Measurements from ENCODE around the gene RPN2.

Gene RPN2

DNA sequence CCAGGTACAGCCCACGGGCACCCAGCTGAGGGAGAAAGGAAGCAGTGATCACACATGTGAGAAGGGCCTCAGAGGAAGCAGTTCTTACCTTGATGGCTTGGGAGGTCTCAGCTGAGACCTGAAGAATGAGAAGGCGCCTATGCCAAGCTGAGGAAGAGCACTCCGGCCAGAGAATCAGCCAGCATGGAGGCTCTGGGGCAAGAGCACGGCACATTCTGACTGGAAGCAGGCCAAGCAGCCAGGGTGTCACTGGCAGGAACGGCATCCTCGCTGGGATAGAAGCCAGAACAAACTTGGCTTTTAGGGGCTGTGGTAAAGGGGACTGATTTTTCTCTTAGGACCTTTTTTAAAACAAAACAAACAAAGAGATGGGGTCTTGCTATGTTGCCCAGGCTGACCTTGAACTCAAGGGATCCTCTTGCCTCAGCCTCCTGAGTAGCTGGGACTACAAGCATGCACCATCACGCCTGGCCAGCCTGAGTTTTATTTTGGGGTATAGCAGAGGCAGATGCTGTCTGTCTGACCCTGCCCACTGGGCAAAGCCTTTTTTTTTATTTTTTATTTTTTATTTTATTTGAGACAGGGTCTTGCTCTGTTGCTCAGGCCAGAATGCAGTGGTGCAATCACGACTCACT is 64.9 kb downstream of the RPN2 start:
- DNase-seq: no peak

DNA sequence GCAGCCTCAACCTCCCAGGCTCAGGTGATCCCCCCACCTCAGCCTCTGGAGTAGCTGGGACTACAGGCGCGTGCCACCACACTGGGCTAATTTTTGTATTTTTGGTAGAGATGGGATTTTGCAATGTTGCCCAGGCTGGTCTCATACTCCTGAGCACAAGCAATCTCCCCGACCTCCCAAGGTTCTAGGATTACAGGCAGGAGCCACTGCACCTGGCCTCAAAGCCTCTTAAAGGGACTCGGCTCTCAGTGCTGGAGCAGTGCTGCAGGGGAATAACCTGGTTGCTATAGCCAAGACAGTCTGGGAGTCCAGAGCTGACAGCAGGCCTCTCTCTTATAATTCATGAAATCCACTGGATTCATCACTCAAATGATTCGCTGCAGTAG is 65.4 kb downstream of the RPN2 start:
- no peak for DNase-seq

DNA sequence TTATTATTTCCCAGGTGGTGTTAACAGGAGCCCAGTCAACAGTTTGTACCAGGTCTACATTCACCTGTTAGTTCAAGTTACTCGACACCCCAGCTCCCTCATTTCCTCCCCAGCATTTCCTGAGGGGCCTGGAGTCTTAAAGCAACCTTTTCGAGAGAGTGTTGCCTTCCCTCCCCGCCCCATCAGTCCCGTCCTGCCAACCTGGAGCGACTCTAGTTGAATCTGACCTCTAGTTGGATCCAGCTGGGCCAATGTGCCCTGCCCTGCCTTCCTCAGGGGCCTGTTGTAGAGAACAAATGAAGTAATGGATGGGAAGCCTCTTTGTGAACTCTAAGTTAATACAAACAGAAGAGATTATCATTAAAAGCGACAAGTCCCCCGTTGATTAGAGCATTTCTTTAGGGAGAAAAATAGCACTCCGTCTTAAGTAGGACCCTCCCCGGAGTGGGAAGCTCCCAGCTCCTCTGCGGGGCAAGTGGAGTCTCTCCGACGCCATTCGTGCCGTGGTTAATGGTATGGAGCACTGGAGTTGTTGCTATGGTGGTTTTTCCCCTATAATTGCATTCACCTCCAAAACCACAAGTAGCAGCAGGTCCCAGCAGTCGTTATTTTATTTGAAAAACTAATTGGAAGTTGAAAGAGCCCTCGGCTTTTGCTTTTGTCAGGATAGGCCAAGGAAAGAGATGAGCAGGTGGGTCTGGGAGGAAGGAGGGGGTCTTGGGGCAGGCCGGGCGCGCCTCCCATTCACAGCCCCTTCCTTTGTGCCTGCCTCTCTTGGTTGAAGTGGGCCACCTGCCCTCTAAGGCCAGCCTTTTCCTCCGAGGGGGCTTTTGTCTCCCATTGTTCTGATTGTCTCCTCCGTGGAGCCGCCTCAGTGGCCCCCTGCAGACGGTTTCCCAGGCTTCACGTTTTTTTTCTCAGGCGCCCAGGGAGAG is 66.4 kb downstream of the RPN2 start:
- DNase-seq: no peak

DNA sequence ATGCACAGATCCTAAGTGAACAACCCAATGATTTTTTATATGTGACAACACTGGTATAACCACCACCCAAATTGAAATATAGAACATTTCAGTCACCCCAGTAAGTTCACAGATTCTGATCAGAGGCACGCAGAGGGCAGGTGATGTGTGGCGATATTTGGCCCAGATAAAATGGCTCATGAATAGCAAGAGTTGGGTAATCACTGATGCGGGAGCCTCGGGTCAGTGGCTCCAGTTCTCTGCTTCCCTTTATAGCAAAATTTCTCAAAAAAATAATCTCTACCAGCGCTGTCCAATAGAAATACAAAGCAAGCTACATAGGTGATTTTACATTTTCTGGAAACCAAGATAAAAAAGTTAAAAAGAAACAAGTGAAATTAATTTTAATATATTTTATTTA is 67.6 kb downstream of the RPN2 start:
- DNase-seq: no peak

DNA sequence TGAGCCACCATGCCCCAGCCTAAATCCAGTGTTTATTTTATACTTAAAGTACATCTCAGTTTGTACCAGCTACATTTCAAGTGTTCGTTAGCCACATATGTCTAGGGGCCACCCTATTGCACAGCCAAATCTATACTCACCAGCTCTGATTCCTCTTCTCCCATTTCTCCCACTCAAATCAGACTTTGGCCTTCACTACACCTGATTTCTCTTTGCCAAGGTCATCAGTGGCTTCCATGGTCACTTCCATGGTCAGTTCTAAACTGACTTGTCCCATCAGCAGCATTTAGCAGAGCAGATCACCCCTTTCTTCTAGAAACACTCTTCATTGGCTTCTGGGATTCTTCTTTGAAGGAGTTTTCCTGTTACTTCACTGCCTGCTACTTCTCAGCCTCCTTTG is 68.4 kb downstream of the RPN2 start:
- no peak for DNase-seq

DNA sequence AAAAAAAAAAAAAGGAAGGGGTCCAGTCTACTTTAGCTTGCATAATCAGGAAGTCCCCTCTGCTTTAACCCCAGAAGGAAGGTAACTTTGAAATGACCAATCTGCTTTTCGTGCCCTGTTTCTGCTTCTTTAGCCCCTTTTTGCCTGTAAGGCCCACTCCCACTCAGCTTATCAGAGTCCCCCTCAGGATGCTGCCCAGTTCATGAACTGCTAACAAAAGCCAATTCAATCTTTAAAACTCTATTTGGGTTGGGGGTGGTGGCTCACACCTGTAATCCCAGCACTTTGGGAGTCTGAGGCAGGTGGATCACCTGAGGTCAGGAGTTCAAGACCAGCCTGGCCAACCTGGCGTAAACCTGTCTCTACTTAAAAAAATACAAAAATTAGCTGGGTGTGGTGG is 70.2 kb downstream of the RPN2 start:
- no peak for DNase-seq

DNA sequence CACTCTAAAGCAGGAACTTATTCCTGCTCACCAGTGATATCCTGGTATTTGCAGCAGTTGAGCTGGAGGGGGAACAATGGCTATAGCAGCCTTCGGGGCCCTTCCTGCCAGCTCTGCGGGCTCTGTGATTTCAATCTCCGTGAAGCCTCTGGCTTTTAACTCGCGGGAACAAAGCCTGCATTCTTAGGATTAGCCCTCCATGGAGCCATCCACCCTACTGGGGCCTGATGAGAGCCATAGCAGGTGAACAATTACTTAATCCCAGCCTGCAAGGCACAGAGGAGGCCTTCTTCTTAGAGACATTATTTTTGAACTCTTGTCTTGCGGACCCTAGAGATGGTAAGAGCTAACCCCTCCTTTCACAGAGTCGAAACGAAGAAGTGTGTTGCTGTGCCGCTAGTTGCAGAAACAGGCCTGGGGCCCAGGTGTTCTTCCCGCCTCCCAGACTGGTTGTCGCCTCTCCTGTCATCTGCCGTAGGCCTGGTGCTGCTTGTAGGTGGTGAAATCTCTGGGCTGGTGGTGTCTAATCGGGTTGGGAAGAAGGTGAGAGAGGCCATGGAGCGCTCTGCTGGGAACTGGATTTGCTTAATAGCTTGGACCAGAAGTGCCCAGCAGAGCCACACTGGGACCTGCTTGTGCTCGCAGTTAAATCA is 72.8 kb downstream of the RPN2 start:
- DNase-seq: no peak

DNA sequence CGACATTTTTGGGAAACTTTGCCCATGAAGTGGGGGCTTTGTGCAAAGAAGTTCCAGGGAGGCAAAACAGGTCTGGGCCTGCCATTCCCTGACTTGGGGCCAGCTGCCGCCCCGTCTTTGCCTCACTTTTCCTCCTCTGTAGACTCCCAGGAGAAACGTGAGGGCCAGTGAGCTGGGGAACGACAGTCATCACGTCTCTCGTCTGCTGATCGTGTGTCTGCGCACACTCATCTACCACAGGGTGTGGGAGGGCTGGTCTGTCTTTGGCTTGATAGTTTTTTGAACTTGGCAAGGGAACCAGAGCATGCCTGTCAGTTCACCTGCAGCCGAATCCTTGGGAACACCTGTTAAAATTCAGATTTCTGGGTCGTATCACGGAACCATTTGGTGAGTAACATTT is 74.0 kb downstream of the RPN2 start:
- DNase-seq: no peak

DNA sequence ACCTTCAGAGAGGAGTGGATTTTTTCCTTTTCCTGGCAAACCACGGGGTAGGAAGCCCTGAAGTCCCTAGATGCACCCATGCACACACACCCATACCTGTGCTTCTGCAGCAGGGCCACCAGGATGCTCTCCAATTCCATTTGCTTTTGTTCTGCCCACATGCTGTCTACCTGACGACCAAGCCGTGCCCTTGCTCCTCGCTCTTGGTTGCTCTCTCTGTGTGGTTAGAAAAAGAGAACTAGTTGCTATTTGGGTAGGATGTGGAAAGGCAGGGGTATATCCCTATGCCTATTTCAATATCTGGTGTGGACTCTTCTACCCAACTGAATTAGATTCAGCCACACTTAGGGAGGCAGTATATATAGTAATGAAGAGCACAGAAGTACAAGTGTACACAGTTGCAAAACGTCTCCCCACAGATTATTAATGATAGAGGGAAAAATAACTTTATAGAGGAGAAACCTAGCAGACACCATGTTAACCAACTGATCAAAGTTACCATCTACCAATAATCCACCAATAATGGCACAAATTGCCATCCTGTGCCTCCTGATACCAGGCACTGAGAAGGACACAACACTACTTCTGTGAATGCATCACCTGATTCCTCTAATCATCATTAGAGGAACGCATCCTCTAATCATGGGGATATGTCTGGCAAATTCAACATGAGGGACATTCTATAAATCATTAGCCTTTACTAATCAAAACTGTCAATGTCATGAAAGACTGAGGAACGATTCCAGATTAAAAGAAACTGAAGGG is 75.2 kb downstream of the RPN2 start:
- DNase-seq: no peak

DNA sequence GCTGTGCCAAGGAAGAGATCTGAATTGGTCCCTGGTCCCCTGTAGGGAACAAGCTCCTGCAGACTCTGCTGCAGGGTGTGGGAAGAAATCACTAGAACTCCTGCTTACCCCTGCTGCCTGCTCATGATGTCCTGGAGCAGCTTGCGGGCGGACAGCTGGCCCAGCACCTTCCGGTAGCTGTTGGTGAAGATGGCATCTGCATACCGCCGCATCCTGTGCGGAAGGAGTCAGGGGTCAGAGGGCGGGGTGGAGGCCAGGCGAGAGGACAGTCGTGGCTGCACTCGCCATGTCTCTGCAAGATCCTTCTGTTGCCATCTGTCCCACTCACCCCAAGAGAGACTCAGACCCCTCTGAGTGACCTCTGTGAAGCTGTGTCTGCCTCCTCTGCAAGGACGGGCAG is 77.2 kb downstream of the RPN2 start:
- DNase-seq: no peak

DNA sequence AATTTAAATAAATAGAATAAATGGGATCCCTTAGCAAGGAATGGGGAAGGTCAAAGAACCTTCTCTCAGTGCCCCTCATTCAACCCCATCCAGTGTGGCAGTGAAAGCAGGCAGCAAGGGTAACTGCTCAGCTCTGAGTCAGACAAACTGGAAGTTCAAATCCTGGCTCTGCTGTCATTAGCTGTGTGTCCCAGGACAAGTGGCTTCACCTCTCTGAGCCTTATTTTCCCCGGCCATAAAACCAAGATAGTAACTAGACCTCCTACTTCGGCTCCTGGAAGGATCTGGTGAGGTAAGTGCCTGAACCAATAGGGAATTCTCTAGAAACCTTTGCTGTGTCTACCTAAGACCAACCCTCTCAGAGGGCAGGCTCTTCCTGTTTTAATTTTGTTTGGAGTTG is 78.4 kb downstream of the RPN2 start:
- no peak for DNase-seq

DNA sequence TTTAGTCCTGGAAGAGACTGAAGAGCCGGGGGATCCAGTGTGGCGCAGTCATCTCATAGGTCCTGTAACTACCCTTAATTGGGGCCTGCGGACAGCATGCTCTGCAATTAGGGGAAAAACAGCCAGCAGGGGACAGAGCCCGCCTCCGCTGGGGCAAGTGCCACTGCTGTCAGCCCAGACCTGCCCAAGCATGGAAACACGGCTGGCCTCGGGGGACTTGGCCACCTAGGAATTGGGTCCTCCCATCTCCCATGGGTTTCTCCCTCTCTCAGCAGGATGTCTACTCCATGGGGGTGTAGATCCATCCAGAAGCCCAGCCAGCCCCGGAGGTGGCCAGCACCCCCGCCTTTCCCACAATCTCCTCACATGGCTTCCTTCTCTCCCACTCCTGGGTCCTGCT is 78.9 kb downstream of the RPN2 start:
- DNase-seq: no peak

DNA sequence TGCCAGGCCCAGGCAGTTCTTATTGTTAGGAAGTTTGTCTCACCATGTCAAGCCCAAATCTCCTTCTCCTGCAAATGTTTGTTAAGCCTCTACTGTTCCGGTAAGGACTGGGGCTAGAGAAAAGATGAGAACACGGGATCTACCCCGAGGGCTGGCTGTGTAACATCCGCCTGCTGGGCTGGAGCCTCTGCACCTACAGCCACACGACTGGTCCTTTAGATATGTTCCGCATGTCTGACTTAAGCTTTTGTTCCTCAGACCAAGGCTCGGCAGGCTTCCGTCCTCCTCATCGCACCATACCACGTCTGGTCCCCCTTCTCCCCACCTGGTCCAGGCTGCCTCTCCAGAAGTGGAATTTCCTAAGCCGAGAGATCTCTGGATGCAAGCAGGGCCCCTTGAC is 79.9 kb downstream of the RPN2 start:
- no peak for DNase-seq

DNA sequence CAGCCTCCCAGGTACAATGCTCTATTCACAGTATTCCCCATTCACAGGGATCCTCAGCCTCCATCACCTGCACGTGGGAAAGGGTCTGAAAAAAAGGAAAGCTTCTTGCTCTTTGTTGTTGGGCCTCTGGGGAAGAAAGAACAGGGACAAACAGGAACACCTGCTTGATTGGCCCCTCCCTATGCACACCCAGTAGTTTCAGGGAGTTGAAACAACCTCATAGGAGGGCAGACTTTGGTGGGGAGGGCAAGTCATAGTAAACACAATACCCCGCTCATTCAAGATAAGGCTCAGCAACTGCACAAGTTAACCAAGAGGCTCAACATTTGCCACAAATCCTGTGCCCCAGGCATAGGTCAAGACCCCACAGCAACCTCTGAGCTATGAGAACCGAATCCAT is 80.7 kb downstream of the RPN2 start:
- no peak for DNase-seq

DNA sequence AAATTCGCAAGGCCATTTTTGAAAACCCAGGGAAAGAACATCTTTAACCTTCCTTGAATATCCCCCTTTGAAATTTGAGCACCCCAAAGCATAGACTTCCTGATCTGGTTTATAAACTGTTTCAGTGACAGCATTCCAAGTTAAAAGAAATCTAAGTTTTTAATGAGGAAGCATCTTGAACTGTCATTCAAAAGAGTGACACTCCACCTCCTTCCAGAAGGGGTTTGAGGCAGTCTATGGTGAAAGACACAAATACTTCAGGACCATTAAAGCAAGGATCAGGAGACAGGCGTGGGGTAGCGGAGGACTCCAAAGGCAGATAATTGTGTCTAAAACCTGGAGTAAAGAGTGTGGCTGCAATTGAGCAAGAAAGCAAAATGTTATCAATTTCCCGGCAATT is 81.8 kb downstream of the RPN2 start:
- DNase-seq: no peak

DNA sequence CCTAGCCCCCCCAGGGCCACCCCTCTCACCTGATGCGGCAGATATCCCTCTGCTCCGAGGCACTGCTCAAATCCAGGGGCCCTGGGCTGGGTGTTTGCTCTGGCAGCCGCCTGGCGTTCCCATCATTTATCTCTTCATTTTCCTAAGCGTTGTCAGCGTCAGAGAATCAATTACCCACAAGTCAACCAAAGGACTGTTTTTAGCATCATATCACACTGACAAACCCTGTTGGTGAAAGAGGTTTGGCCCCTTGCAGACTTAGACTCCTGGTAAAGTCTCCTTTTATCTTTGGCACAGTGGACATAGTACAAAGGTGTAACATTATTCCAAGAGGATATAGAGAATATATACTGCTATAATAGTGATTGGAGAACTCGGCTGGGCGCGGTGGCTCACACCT is 82.6 kb downstream of the RPN2 start, which contains the start of gene GHRH:
Gene GHRH, minus strand, starts transcription at position 101 of the 400 bp plus-strand sequence. CDS start 4,925 bp downstream, outside the sequence.
- no peak for DNase-seq

DNA sequence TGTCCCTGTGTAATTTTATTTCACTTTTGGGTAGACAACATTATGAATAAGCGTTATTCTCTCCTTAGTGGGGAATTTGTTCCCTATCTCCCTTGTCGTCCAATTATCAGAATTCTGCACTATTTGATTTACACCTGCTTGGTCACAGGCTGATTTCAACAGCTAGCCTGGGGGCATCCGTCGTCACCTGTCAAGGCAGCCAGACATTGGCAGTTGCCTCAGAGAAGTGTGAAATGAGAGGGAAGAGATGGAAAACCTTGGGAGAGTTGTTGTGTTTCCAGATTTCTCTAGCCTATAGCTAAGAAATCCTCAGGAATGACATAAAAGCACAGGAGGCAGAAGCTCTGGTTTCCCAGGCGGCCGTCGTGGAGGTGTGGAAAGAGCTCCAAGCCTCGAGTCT is 83.4 kb downstream of the RPN2 start:
- DNase-seq: no peak

DNA sequence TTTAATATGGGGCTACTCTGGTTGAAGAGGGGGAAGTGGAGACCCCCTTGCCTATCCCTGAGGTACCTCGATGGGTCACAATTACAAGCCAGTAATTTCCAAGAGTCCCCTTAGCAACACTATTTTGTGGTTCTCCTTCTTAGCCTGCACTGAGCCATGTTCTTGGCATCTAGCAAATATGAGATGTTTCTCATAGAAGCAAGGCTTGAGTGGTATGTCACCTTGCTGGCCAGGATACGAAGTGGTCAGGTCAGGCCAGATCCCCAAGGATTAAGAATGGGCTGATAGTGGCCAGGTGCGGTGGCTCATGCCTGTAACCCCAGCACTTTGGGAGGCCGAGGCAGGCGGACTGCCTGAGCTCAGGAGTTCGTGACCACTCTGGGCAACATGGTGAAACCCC is 84.6 kb downstream of the RPN2 start:
- DNase-seq: no peak

DNA sequence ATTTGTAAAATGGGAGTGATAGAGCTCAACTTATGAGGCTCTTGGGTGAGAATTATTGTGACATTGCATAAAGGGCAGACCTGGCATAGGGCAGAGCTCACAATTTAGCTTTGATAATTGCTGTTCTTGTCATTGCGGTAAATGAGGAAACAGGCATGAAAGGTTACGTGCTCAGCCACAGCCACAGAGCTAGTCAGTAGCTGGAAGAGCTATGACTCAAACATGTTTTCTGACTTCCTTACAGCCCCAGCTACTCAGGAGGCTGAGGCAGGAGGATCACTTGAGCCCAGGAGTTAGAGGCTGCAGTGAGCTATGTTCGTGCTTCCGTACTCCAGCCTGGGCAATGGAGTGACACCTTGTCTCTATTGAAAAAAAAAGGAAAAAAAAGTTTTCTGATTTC is 86.0 kb downstream of the RPN2 start:
- DNase-seq: peak; percentile 93

DNA sequence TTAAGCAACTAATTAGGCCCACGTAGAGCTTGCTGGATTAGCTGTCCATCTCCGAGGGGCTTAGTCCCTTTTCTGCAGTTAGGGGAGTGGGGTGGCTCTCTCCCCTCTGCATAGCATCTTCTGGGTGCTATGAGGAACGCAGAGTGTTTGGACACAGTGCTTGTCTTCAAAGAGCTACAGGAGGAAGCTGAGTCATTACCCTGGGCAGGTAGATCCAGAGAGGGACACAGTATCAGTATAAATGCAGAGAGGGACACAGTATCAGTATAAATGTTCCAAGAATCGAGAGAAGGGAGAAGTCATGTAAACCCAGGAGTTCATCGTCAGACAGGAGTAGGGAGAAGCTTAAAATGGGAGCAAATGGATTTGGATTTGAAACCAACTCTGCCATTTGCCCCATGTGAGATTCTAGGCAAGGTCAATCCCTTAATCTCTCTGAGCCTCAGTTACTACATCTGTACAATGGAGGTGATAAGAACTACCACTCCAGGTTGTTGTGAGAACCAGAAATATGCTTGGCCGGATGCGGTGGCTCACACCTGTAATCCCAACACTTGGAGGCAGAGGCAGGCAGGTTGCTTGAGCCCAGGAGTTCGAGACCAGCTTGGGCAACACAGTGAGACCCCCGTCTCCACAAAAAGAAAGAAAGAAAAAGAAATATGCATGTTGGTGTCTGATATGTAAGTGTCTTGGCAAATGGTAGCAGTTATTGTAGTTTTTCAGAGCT is 88.0 kb downstream of the RPN2 start:
- DNase-seq: no peak

DNA sequence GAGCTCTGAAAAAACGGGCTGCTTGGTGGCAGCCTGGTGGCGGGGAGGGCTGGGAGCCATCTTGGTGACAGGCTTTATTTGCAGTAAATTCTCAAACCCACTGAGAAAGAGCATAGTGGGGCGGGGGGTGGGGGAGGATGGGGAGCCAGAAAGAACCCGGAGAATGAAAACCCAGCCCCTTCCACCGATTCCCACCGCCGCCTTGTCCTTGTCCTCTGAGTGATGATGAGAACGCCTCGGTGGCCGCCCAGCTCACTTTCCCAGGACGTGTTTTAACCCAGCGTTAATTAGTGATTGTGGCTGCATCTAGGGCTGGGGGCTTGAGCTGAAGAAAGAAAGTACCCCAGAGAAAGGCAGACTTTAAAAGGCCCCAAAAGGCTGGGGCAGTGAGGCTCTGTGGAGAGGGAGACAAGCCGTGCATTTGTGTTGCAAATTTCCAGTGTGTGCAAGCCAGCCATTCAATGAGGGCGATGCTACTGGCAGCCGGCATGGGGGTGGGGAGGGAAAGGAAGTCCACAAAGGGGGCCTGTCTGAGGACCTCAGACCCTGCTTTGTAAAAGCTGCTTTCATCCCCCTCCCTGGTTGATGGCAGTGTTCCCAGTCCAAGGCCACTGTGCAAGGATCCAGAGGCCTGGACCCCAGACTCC is 88.7 kb downstream of the RPN2 start:
- no peak for DNase-seq

Measured in suppressor macrophage treated with lipopolysaccharide for 4 hours (primary cell).